ENCODE results near the gene PIGQ.

Gene PIGQ

GRCh38 chr16:566475-567372 lies 3.0 kb upstream of the PIGQ start, which contains the start of gene NHLRC4:
TSS of gene NHLRC4 (plus strand) at chr16:567005. CDS start at chr16:568048, 1,043 bp downstream.
- DNase-seq (ENCODE audit: extremely low read depth in 1 of 2, low read depth in 1 of 2): no peak

- no peak for DNase-seq (ENCODE audit: extremely low read depth in 1 of 2, low read depth in 1 of 2)
These were observed 2.2 kb upstream of the PIGQ start for GRCh38 chr16:567373-568256.

DNA sequence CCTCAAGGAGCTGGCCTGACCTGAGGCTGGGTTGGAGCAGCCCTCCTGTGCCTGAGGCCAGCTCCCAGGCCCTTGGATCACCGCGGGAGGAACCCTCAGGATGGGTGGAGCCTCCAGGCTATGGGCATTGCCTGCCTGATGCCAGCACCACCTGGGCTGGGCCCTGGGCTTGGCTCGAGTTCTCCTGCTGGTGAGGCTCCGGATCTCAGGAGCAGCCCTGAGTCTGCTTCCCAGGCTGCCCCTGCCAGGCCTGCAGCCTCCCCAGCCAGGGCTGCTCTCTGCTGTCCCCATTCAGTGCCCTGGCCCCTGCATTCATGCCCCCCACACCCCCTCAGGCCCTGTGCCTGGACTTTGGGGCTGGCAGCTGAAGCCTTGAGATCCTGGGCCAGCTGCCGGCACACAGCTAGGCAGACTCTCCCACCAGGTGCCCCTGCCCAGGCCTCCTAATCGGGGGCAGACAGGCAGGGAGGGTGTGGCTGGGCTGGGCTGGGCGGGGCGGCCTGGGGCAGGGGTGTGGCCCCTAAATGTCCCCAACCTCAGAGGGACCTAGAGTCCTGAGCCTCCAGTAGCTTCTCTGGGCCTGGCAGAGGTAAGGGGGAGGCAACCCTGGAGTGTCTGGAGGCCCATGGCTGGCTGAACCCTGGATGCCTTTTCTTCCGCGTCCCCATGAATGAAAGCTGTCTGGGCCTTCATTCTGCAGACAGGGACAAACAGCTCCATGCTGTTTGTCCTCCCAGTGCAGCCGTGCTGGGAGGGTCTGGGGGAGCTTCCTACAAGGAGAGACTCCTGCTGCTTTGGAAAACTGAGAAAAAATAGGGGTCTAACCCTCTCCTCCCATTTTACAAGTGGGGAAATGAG lies 1.1 kb upstream of the PIGQ start:
- DNase-seq (ENCODE audit: extremely low read depth in 1 of 2, low read depth in 1 of 2): no peak

DNA sequence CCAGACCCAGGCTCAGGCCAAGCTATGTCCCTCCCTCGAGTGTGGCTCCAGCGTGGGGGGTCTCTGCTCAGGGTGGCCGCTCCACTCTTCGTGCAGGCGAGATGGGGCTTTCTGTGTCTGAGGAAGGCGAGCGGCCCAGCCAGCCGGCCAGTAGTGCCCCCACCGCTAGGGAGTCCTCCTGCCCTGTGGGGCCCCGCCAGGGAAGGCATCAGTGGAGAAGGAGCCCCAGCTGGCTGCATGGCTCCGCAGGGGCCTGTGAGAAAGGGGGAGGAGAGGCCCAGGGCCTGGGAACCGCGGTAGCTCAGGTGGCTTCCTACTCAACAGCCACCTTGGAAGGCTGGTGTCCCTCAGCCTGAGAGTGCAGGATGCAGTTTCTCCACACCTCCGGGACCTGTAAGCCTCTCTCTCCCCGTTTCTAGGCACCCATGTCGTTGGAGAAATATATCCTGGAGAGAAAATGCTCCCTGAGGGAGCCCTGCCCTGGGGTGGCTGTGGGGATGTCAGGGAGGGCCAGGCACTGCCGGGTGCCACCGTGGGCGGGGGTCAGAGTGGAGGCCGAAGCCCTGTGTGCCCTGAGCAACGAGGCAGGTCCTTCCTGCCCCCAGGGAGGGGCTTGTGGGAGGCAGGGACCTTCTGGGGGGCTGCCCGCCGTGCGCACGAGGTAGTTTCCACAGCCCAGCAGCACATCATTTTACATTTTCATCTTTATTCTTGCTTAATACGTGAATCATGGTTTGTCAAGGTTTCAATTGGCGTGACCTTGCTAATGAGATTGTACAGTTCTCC lies 3.3 kb downstream of the PIGQ start:
- DNase-seq (ENCODE audit: extremely low read depth in 1 of 2, low read depth in 1 of 2): no peak

- no peak for DNase-seq (ENCODE audit: extremely low read depth in 1 of 2, low read depth in 1 of 2)
These were observed 4.4 kb downstream of the PIGQ start for GRCh38 chr16:574021-574760.

- no peak for DNase-seq (ENCODE audit: extremely low read depth in 1 of 2, low read depth in 1 of 2)
These were observed 5.8 kb downstream of the PIGQ start for GRCh38 chr16:575354-576196.

DNA sequence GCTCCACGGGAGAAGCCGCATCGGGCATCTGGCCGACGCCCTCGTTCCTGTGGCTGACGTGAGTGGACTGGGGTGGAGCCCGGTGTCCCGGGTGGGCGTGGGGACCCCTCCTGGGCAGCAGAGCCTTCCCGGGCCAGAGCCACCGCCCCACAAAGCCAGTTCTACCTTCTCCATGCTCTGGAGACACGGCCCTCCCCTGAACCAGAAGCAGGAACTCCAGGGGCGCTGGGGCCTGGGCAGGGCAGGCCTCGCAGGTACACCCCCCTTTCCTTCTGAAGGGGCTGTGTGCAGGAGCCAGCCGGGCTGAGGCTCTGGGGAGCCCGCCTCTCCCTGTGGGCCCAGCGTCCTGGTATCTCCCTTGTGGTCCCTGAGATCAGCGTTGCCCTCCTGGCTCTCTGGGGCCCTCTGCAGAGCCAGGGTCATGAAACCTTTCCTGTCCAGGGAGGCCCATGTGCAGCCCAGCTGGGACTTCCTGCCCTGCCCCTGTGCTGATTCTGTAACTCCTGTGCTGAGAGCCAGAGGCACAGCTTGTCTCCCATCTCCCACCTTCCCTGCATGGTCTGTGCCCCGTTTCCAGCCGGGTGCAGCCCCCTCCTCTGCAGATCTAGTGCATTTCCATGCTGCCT lies 6.5 kb downstream of the PIGQ start:
- no peak for DNase-seq (ENCODE audit: extremely low read depth in 1 of 2, low read depth in 1 of 2)

GRCh38 chr16:576823-577201 lies 7.0 kb downstream of the PIGQ start:
- DNase-seq (ENCODE audit: extremely low read depth in 1 of 2, low read depth in 1 of 2): no peak

DNA sequence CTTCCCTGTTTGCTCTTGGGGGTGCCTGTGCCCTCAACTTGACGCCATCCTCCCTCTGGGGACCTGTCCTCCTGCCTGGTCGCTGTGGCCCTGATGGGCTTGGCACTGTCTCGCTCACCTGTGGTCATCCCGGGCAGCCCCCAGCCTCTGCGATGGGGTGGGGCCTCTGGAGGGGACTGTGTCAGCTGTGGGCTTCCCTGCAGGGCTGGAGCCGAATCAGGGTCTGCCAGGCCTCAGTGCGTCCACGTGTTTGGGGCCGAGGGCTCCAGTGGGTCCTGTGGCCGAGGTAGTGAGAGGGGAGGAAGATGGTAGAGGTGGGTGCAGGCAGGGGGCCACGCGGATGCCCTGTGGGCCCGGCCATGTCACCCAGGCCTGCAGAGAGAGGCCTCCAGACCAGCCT lies 8.0 kb downstream of the PIGQ start:
- no peak for DNase-seq (ENCODE audit: extremely low read depth in 1 of 2, low read depth in 1 of 2)

DNA sequence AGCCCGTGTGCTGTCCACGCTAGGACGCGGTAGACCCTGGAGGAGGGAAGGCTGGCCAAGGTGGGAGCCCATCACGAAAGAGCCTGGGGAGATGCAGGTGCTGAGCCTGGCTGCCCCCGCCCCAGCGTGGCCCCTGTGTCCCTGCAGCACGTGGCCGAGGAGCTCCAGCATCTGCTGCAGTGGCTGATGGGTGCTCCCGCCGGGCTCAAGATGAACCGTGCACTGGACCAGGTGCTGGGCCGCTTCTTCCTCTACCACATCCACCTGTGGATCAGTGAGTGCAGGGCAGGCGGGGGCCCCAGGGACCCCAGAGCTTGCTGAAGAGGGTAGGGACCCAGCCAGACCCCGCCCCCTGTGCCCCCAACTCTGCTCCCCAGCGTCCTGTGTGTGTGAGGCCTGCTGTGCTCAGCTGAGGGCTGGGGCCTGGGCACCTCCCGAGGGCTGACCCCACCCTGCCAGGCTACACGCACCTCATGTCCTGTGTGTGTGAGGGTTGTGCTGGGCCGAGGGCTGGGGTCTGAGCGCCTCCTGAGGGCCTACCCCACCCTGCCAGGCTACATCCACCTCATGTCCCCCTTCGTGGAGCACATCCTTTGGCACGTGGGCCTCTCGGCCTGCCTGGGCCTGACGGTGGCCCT lies 8.6 kb downstream of the PIGQ start:
- DNase-seq (ENCODE audit: extremely low read depth in 1 of 2, low read depth in 1 of 2): no peak

DNA sequence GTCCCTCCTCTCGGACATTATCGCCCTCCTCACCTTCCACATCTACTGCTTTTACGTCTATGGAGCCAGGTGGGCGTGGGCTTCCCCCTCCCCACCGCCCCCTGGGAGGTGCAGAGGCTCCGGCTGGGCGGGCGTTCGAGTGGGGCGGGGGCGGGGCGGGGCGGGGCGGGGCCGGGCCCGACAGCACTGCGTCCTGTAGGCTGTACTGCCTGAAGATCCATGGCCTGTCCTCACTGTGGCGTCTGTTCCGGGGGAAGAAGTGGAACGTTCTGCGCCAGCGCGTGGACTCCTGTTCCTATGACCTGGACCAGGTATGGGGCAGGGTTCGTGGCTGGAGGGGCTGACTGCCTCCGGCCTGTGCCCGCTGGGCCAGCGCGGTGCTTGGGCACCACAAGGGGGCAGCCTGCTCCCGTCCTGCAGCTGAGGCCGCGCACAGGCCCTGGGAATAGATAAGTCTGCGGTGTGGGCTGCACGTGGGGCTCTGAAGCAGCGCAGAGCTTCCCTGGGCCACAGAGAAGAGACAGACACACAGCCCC lies 9.2 kb downstream of the PIGQ start:
- peak in 1 of 2 donors; percentile 47 for DNase-seq (ENCODE audit: extremely low read depth in 1 of 2, low read depth in 1 of 2)

DNA sequence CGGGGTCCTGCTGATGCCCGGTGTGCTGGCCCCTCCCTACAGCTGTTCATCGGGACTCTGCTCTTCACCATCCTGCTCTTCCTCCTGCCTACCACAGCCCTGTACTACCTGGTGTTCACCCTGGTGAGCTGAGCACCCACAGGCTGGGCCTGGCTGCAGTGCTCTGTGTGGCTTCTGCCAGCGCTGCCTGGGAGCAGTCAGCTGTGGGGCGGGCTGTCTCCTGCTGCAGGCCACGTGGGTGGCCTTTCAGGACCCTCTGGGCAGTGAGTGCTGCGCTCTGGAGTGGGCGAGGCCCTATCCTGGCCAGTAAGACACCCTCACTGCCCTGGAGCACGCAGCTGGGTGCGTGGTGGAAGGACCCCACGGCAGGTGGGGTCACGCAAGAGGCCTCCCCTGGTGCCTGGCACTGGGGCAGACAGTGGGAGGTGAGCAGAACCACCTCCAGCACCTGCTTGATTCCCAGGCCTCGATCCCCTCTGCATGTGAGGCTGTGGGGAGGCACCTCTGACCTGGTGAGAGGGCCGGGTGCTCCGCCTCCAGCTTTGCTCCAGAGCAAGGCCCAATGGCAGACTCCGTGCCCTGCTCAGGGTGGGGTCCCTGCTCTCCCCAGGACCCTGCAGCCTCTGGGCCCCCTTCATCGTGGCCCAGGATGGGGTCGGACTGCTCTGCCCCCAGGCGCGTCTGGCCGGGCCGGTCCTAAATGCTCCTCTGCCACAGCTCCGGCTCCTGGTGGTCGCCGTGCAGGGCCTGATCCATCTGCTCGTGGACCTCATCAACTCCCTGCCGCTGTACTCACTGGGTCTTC lies 10.6 kb downstream of the PIGQ start:
- no peak for DNase-seq (ENCODE audit: extremely low read depth in 1 of 2, low read depth in 1 of 2)

GRCh38 chr16:580946-581498 lies 11.3 kb downstream of the PIGQ start:
- DNase-seq (ENCODE audit: extremely low read depth in 1 of 2, low read depth in 1 of 2): no peak

DNA sequence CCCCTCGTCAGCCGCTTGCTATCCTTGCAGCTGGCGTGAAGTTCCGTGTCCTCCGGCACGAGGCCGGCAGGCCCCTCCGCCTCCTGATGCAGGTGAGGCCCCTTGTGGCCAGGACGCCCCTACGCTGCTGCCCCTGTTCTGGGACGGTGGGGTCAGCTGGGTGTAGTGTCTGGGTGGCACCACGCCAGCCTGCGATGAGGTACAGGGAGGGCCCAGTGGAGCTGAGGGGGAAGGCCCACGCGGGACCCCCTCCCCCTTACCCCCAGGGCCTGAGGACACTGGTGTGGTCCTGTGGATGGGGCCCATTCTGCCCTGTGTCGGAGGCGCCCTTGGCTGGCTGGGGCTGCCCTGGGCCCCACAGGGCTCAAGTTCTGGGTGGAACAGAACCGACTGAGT lies 12.4 kb downstream of the PIGQ start:
- DNase-seq (ENCODE audit: extremely low read depth in 1 of 2, low read depth in 1 of 2): no peak

- DNase-seq (ENCODE audit: extremely low read depth in 1 of 2, low read depth in 1 of 2): no peak
These were observed 13.0 kb downstream of the PIGQ start for GRCh38 chr16:582614-583331.

- no peak for DNase-seq (ENCODE audit: extremely low read depth in 1 of 2, low read depth in 1 of 2)
These were observed 13.7 kb downstream of the PIGQ start for GRCh38 chr16:583470-583814.

Data from activated CD8-positive, alpha-beta memory T cell treated with anti-CD3 and anti-CD28 coated beads for 1 hour (primary cell).